ELF-1 (cell line): ENCODE measurements around the gene CYB5R3.

ENCODE experiments used
- DNase-seq: peaks from one replicate; pipeline ENCODE4 v3.0.0-alpha.2; 2016; ENCODE audit warnings: low read depth, low spot score

The CYB5R3 gene

GRCh38 chr22:42649246-42650099 lies at the start of gene CYB5R3:
Gene CYB5R3, minus strand, starts transcription at chr22:42649392. Its CDS starts 77 bp downstream, at chr22:42649315.
- DNase-seq, result peak; percentile 89

GRCh38 chr22:42697542-42698013 lies 48.4 kb upstream of the CYB5R3 start:
- DNase-seq, result peak; percentile 73

- DNase-seq, result no peak
These were observed 47.3 kb upstream of the CYB5R3 start for GRCh38 chr22:42696331-42696967.

GRCh38 chr22:42695294-42695693 lies 46.1 kb upstream of the CYB5R3 start:
- DNase-seq, result no peak

- no peak for DNase-seq
These were observed 44.8 kb upstream of the CYB5R3 start for GRCh38 chr22:42693763-42694683.

- DNase-seq, result no peak
These were observed 44.0 kb upstream of the CYB5R3 start for GRCh38 chr22:42693055-42693762.

- no peak for DNase-seq
These were observed 43.3 kb upstream of the CYB5R3 start for GRCh38 chr22:42692239-42693054.

- DNase-seq, result no peak
These were observed 42.2 kb upstream of the CYB5R3 start for GRCh38 chr22:42691440-42691839.

GRCh38 chr22:42688241-42689211 lies 39.3 kb upstream of the CYB5R3 start:
- peak; percentile 96 for DNase-seq

- no peak for DNase-seq
These were observed 37.7 kb upstream of the CYB5R3 start for GRCh38 chr22:42686756-42687491.

GRCh38 chr22:42685941-42686653 lies 36.9 kb upstream of the CYB5R3 start:
- DNase-seq, result no peak

GRCh38 chr22:42684462-42685195 lies 35.4 kb upstream of the CYB5R3 start:
- no peak for DNase-seq

- DNase-seq, result no peak
These were observed 34.5 kb upstream of the CYB5R3 start for GRCh38 chr22:42683578-42684283.

- no peak for DNase-seq
These were observed 33.1 kb upstream of the CYB5R3 start for GRCh38 chr22:42682113-42682851.

GRCh38 chr22:42680648-42681047 lies 31.5 kb upstream of the CYB5R3 start:
- no peak for DNase-seq

- no peak for DNase-seq
These were observed 30.5 kb upstream of the CYB5R3 start for GRCh38 chr22:42679691-42680090.
